HepG2 (cell line): ENCODE data around the gene EMP2. TPM values are rescaled to one million over a fixed set of nuclear protein-coding genes. Genes with fewer than 3 reads are reported as not detected.

Experiments
- CREBL2 ChIP-seq: sonication (generic); formaldehyde crosslinking; IDR thresholded peaks from 2 replicates; pipeline ENCODE4 v1.8.1; 2023; ENCODE audit warnings: missing genetic modification reagents, mild to moderate bottlenecking, borderline replicate concordance
- E2F2 ChIP-seq: sonication (generic); formaldehyde crosslinking; IDR thresholded peaks from 2 replicates; pipeline ENCODE4 v1.4.0; 2020; ENCODE audit warnings: missing genetic modification reagents, borderline replicate concordance
- GLMP ChIP-seq: sonication (generic); formaldehyde crosslinking; IDR thresholded peaks from 2 replicates; pipeline ENCODE4 v1.9.0; 2021; ENCODE audit warnings: missing genetic modification reagents, mild to moderate bottlenecking, borderline replicate concordance
- PRDM4 ChIP-seq: sonication (generic); formaldehyde crosslinking; IDR thresholded peaks from 2 replicates; pipeline ENCODE4 v1.9.0; 2021; ENCODE audit warnings: missing genetic modification reagents, borderline replicate concordance
- SKIL ChIP-seq: sonication (generic); formaldehyde crosslinking; IDR thresholded peaks from 2 replicates; pipeline ENCODE4 v1.8.0; 2022; ENCODE audit warnings: missing genetic modification reagents, mild to moderate bottlenecking, moderate library complexity, borderline replicate concordance
- SP4 ChIP-seq: sonication (generic); formaldehyde crosslinking; IDR thresholded peaks from 2 replicates; pipeline ENCODE4 v1.8.1; 2023; ENCODE audit warnings: mild to moderate bottlenecking, missing genetic modification reagents
- SRSF1 ChIP-seq: fragments of 200-400 bp; formaldehyde crosslinking; optimal IDR thresholded peaks from 2 replicates; pipeline ENCODE3; 2017; ENCODE audit warnings: mild to moderate bottlenecking, low read depth, low read length, moderate library complexity
- TAF1 ChIP-seq: sonication (generic); formaldehyde crosslinking; IDR thresholded peaks from 2 replicates; pipeline ENCODE4 v1.4.0; 2020; ENCODE audit warnings: missing genetic modification reagents
- ZBTB39 ChIP-seq: sonication (generic); formaldehyde crosslinking; IDR thresholded peaks from 2 replicates; pipeline ENCODE4 v1.5.0; 2020; ENCODE audit warnings: missing genetic modification reagents
- ZFP62 ChIP-seq: sonication (generic); formaldehyde crosslinking; IDR thresholded peaks from 2 replicates; pipeline ENCODE4 v1.4.0; 2020; ENCODE audit warnings: missing genetic modification reagents
- ZNF225 ChIP-seq: sonication (generic); formaldehyde crosslinking; IDR thresholded peaks from 2 replicates; pipeline ENCODE4 v1.4.0; 2020; ENCODE audit warnings: mild to moderate bottlenecking, missing genetic modification reagents
- ZNF354B ChIP-seq: sonication (generic); formaldehyde crosslinking; IDR thresholded peaks from 2 replicates; pipeline ENCODE4 v1.8.0; 2022; ENCODE audit warnings: mild to moderate bottlenecking, missing genetic modification reagents
- ZNF530 ChIP-seq: sonication (generic); formaldehyde crosslinking; IDR thresholded peaks from 2 replicates; pipeline ENCODE4 v1.5.0; 2020; ENCODE audit warnings: low read depth, mild to moderate bottlenecking, missing genetic modification reagents
- ZNF761 ChIP-seq: sonication (generic); formaldehyde crosslinking; conservative IDR thresholded peaks from 2 replicates; pipeline ENCODE4 v1.4.0; 2020; ENCODE audit warnings: mild to moderate bottlenecking, missing genetic modification reagents
- ZSCAN20 ChIP-seq: sonication (generic); formaldehyde crosslinking; IDR thresholded peaks from 2 replicates; pipeline ENCODE4 v1.4.0; 2020; ENCODE audit warnings: missing genetic modification reagents, mild to moderate bottlenecking, borderline replicate concordance
- polyA plus RNA-seq, 8 experiments: library from polyadenylated mRNA; depleted of rRNA in 3 of 8; stranded (reverse) in 7 of 8; unstranded in 1 of 8; fragments of >200 nt; fragmentation: Illumina TruSeq in 4 of 8; extraction: Trizol in 4 of 8; gene quantifications; 2 replicates each; pipeline versions ENCODE4 v1.2.1 to v1.2.3, GENCODE V29; 2011 to 2016; ENCODE audit warnings: low read depth in 4 of 8, missing spikeins in 1 of 8, mixed read lengths in 1 of 8; ENCODE audit not compliant: insufficient read depth in 1 of 8
- total RNA-seq, 5 experiments: library from RNA; depleted of rRNA; stranded (reverse); fragments of >200 nt; fragmentation: Illumina TruSeq; extraction: Trizol; gene quantifications; 2 replicates each; pipeline ENCODE4 v1.2.3, GENCODE V29; 2016; ENCODE audit warnings: low read depth in 1 of 5

The EMP2 gene
- total and polyA plus RNA-seq, 2 of the 13 experiments (the other 11 are each of a cell fraction or from before 2014, with no cell fraction given), result 24.6 to 91.2 TPM

GRCh38 chr16:10579965-10580882, at the start of gene EMP2 (continued):
- peak; percentile 86; the same call in 1 of the 2 replicates for TF ChIP-seq CREBL2 (CRISPR knock-in tag)
- TF ChIP-seq ZNF761 (CRISPR knock-in tag), result peak; percentile 94
- TF ChIP-seq TAF1 (CRISPR knock-in tag), result peak; percentile 83
- TF ChIP-seq PRDM4, result no peak; the same call in 1 of the 2 replicates
- TF ChIP-seq GLMP (CRISPR knock-in tag), result no peak
- peak; percentile 88; the same call in 1 of the 2 replicates for TF ChIP-seq ZBTB39
- peak; percentile 93; the same call in 1 of the 2 replicates for TF ChIP-seq ZSCAN20 (CRISPR knock-in tag)
- peak; percentile 60; the same call in 1 of the 2 replicates for TF ChIP-seq SP4
- peak; percentile 87; the same call in 1 of the 2 replicates for TF ChIP-seq ZNF225 (CRISPR knock-in tag)
- peak; percentile 73 for TF ChIP-seq SKIL (CRISPR knock-in tag)
- TF ChIP-seq ZFP62 (CRISPR knock-in tag), result no peak
- peak; percentile 84 for TF ChIP-seq SRSF1
- no peak for TF ChIP-seq ZNF530 (CRISPR knock-in tag)
- TF ChIP-seq ZNF354B (CRISPR knock-in tag), result 0 out of 2 replicates have a peak, but pooled peaks have one; percentile 93
- peak; percentile 27; the same call in 1 of the 2 replicates for TF ChIP-seq E2F2 (CRISPR knock-in tag)
